Glutamatergic neuron (in vitro differentiated cells): Measurements from ENCODE around the gene ALDH3B2. TPM values are rescaled to one million over a fixed set of nuclear protein-coding genes. Genes with fewer than 3 reads are reported as not detected.

Experiments used
- DNase-seq: peaks from one replicate; pipeline ENCODE4 v3.0.0; 2022
- H3K27ac Mint-ChIP-seq: one replicate; pipeline ENCODE4 v1.8.0; 2020; ENCODE audit warnings: mild to moderate bottlenecking, mixed read lengths, inconsistent platforms; ENCODE audit not compliant: unreplicated experiment
- H3K27me3 Mint-ChIP-seq: one replicate; pipeline ENCODE4 v1.8.0; 2020; ENCODE audit warnings: mild to moderate bottlenecking, moderate library complexity, mixed read lengths, inconsistent platforms; ENCODE audit not compliant: unreplicated experiment
- H3K36me3 Mint-ChIP-seq: one replicate; pipeline ENCODE4 v1.8.0; 2020; ENCODE audit warnings: mild to moderate bottlenecking, mixed read lengths, inconsistent platforms; ENCODE audit not compliant: unreplicated experiment
- H3K4me1 Mint-ChIP-seq: one replicate; pipeline ENCODE4 v1.8.0; 2020; ENCODE audit warnings: mild to moderate bottlenecking, low read depth, mixed read lengths, inconsistent platforms; ENCODE audit not compliant: unreplicated experiment
- H3K4me3 Mint-ChIP-seq: one replicate; pipeline ENCODE4 v1.8.0; 2020; ENCODE audit warnings: mild to moderate bottlenecking, mixed read lengths, inconsistent platforms; ENCODE audit not compliant: unreplicated experiment
- H3K9me3 Mint-ChIP-seq: one replicate; pipeline ENCODE4 v1.8.0; 2020; ENCODE audit warnings: mild to moderate bottlenecking, moderate library complexity, mixed read lengths, inconsistent platforms; ENCODE audit not compliant: unreplicated experiment
- CTCF ChIP-seq: fragments of 200-600 bp; sonication (generic); IDR thresholded peaks from one replicate; pipeline ENCODE4 v1.5.0; 2021; ENCODE audit not compliant: partially characterized antibody, unreplicated experiment
- total RNA-seq: library from RNA; stranded (reverse); fragmentation: NEBNext Ultra II Directional; extraction: Animal tissue kit (Norgen Biotek cat#: 25700); gene quantifications from one replicate; pipeline ENCODE4 v1.2.1, GENCODE V29; 2021; ENCODE audit not compliant: unreplicated experiment

ALDH3B2 gene
- total RNA-seq, 1 donor from 2014 or later = not detected

GRCh38 chr11:67647471-67647870, 27.0 kb downstream of the ALDH3B2 start:
- TF ChIP-seq CTCF = no peak
- Mint-ChIP-seq H3K4me3 (no peak overlapping the region), H3K4me1 (peaks cover 3% of the 10 kb centered on the region), H3K27ac (no peak overlapping the region), H3K36me3 (no peaks in the 10 kb centered on the region), H3K27me3 (peaks cover 8% of the 10 kb centered on the region), H3K9me3 (peaks cover 2% of the 10 kb centered on the region)
- DNase-seq = no peak

GRCh38 chr11:67646535-67647336, 27.7 kb downstream of the ALDH3B2 start:
- Mint-ChIP-seq H3K36me3 (no peaks in the 10 kb centered on the region), H3K27ac (no peak overlapping the region), H3K9me3 (peaks cover 4% of the 10 kb centered on the region), H3K4me3 (no peak overlapping the region), H3K27me3 (peaks cover 10% of the 10 kb centered on the region), H3K4me1 (peaks cover 3% of the 10 kb centered on the region)
- TF ChIP-seq CTCF = no peak
- no peak for DNase-seq

- Mint-ChIP-seq H3K4me1 (peaks cover 3% of the 10 kb centered on the region), H3K27me3 (peaks cover 12% of the 10 kb centered on the region), H3K36me3 (no peaks in the 10 kb centered on the region), H3K27ac (no peak overlapping the region), H3K9me3 (peaks cover 4% of the 10 kb centered on the region), H3K4me3 (no peak overlapping the region)
- TF ChIP-seq CTCF = no peak
- DNase-seq = no peak
Observed at GRCh38 chr11:67645521-67646461, 28.6 kb downstream of the ALDH3B2 start.

- no peak overlapping the region for H3K4me3 Mint-ChIP-seq
- DNase-seq = no peak
- peaks cover 9% of the 10 kb centered on the region for H3K27me3 Mint-ChIP-seq
- TF ChIP-seq CTCF = no peak
- H3K4me1 Mint-ChIP-seq = peaks cover 3% of the 10 kb centered on the region
- no peak overlapping the region for H3K27ac Mint-ChIP-seq
- H3K36me3 Mint-ChIP-seq = no peaks in the 10 kb centered on the region
- peaks cover 4% of the 10 kb centered on the region for H3K9me3 Mint-ChIP-seq
Observed at GRCh38 chr11:67644472-67645418, 29.7 kb downstream of the ALDH3B2 start.
